ENCODE results near the gene MAPK11.

Gene MAPK11

GRCh38 chr22:50269970-50270665 is at the start of gene MAPK11:
Gene MAPK11, minus strand, starts transcription at chr22:50270380. Its CDS starts 88 bp downstream, at chr22:50270292.
- H3K36me3 Mint-ChIP-seq (ENCODE audit: low read depth) = peaks cover 9% of the 10 kb centered on the region
- H3K27me3 Mint-ChIP-seq (ENCODE audit: low read depth) = peaks cover 17% of the 10 kb centered on the region
- peak within 1 kb of the TSS; percentile 73 to 81 (median 77) for H3K4me3 Mint-ChIP-seq
- H3K9me3 Mint-ChIP-seq = no peaks in the 10 kb centered on the region
- peaks cover 11% of the 10 kb centered on the region for H3K4me1 Mint-ChIP-seq
- peak within 1 kb of the TSS in 1 of 3 experiments; percentile 33 for H3K27ac Mint-ChIP-seq
- no peak for TF ChIP-seq CTCF (IDR thresholded peaks at IDR 0.05; ENCODE audit: unreplicated experiment in 3 of 3)

GRCh38 chr22:50319503-50319951 is 49.3 kb upstream of the MAPK11 start:
- no peak for TF ChIP-seq CTCF (IDR thresholded peaks at IDR 0.05; ENCODE audit: unreplicated experiment in 3 of 3)
- Mint-ChIP-seq H3K4me3 (no peak overlapping the region), H3K4me1 (no peaks in the 10 kb centered on the region), H3K27me3 (ENCODE audit: low read depth) (peaks cover 6% of the 10 kb centered on the region), H3K27ac (no peak overlapping the region), H3K9me3 (no peaks in the 10 kb centered on the region), H3K36me3 (ENCODE audit: low read depth) (no peaks in the 10 kb centered on the region)

- Mint-ChIP-seq H3K27me3 (ENCODE audit: low read depth) (peaks cover 6% of the 10 kb centered on the region), H3K9me3 (no peaks in the 10 kb centered on the region), H3K4me1 (no peaks in the 10 kb centered on the region), H3K27ac (no peak overlapping the region), H3K4me3 (no peak overlapping the region), H3K36me3 (ENCODE audit: low read depth) (no peaks in the 10 kb centered on the region)
- TF ChIP-seq CTCF (IDR thresholded peaks at IDR 0.05; ENCODE audit: unreplicated experiment in 3 of 3) = no peak
These were observed 48.7 kb upstream of the MAPK11 start for GRCh38 chr22:50318698-50319411.

GRCh38 chr22:50318356-50318697 is 48.1 kb upstream of the MAPK11 start:
- Mint-ChIP-seq H3K4me3 (no peak overlapping the region), H3K27ac (no peak overlapping the region), H3K36me3 (ENCODE audit: low read depth) (no peaks in the 10 kb centered on the region), H3K27me3 (ENCODE audit: low read depth) (peaks cover 6% of the 10 kb centered on the region), H3K4me1 (no peaks in the 10 kb centered on the region), H3K9me3 (no peaks in the 10 kb centered on the region)
- no peak for TF ChIP-seq CTCF (IDR thresholded peaks at IDR 0.05; ENCODE audit: unreplicated experiment in 3 of 3)

- Mint-ChIP-seq H3K27ac (no peak overlapping the region), H3K4me3 (no peak overlapping the region), H3K4me1 (no peaks in the 10 kb centered on the region), H3K36me3 (ENCODE audit: low read depth) (no peaks in the 10 kb centered on the region), H3K9me3 (no peaks in the 10 kb centered on the region), H3K27me3 (ENCODE audit: low read depth) (peaks cover 6% of the 10 kb centered on the region)
- TF ChIP-seq CTCF (IDR thresholded peaks at IDR 0.05; ENCODE audit: unreplicated experiment in 3 of 3) = no peak
These were observed 47.5 kb upstream of the MAPK11 start for GRCh38 chr22:50317674-50318073.

Data from nephron (organoid).